Upper lobe of left lung (tissue), 4 donors: ENCODE results near the gene TOM1L2.

Experiments
- POLR2A ChIP-seq, 4 donors: fragments of 450-650 bp; IDR thresholded peaks; one replicate each; pipeline ENCODE4 v1.5.1; 2016 to 2017; ENCODE audit warnings: antibody characterized with exemption in 4 of 4, mild to moderate bottlenecking in 2 of 4
- POLR2AphosphoS5 ChIP-seq, 2 donors: sonication (generic); formaldehyde crosslinking; IDR thresholded peaks; one replicate each; pipeline ENCODE4 v1.5.1; 2017; ENCODE audit warnings: antibody characterized with exemption in 2 of 2
- TF ChIP-seq, protein P1 (sequence below), 6 experiments: fragments of 450-650 bp in 4 of 6; fragments of 200-600 bp in 2 of 6; sonication (generic) in 2 of 6; IDR thresholded peaks; one replicate each; pipeline ENCODE4 v1.5.1; 2016 to 2019; ENCODE audit warnings: antibody characterized with exemption in 6 of 6

DNA sequence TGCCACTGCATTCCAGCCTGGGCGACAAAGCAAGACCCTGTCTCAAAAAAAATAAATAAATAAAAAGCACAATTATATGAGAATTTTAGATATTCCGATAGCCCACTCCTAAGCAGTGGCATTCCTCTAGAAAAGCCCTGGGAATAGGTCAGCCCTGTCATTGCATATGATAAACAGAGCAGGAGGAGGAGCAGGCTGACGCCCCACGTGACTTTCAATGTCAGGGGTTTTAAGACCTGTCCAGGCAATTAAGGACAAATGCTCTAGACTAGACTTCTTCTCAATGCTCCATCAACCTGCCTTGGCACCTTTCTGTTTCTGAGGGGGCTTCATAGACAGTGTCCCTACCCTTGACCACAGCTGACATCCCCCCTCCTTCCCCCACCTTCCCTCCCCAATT is 7.5 kb downstream of the TOM1L2 start:
- TF ChIP-seq, protein P1, sequence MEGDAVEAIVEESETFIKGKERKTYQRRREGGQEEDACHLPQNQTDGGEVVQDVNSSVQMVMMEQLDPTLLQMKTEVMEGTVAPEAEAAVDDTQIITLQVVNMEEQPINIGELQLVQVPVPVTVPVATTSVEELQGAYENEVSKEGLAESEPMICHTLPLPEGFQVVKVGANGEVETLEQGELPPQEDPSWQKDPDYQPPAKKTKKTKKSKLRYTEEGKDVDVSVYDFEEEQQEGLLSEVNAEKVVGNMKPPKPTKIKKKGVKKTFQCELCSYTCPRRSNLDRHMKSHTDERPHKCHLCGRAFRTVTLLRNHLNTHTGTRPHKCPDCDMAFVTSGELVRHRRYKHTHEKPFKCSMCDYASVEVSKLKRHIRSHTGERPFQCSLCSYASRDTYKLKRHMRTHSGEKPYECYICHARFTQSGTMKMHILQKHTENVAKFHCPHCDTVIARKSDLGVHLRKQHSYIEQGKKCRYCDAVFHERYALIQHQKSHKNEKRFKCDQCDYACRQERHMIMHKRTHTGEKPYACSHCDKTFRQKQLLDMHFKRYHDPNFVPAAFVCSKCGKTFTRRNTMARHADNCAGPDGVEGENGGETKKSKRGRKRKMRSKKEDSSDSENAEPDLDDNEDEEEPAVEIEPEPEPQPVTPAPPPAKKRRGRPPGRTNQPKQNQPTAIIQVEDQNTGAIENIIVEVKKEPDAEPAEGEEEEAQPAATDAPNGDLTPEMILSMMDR (IDR thresholded peaks at IDR 0.05) = no peak
- TF ChIP-seq POLR2A (IDR thresholded peaks at IDR 0.05) = no peak
- TF ChIP-seq POLR2AphosphoS5 (IDR thresholded peaks at IDR 0.05) = no peak
